Gastroesophageal sphincter (tissue), 4 donors: ENCODE data around the gene DDX10. TPM values are rescaled to one million over a fixed set of nuclear protein-coding genes. Genes with fewer than 3 reads are reported as not detected.

Experiments
- ATAC-seq: fragments of 150-250 bp; one replicate; pipeline ENCODE4 v1.9.1; 2016; ENCODE audit warnings: mild to moderate bottlenecking, moderate library complexity
- H3K27ac ChIP-seq, 4 donors: fragments of 200-600 bp; sonication (generic) in 3 of 4; 1 replicate in 3 of 4; 2 replicates in 1 of 4; pipeline ENCODE4 v1.5.1; 2016 to 2019
- H3K27me3 ChIP-seq: fragments of 200-600 bp; sonication (generic); one replicate; pipeline ENCODE4 v1.5.1; 2019
- H3K36me3 ChIP-seq, 2 donors: fragments of 200-600 bp; sonication (generic); one replicate each; pipeline ENCODE4 v1.5.1; 2019; ENCODE audit warnings: control low read depth in 1 of 2
- H3K4me1 ChIP-seq, 3 donors: fragments of 200-600 bp; sonication (generic); 1 replicate in 2 of 3; 2 replicates in 1 of 3; pipeline ENCODE4 v1.5.1; 2016 to 2019; ENCODE audit warnings: control low read depth in 2 of 3
- H3K4me3 ChIP-seq, 2 donors: fragments of 200-600 bp; sonication (generic); one replicate each; pipeline ENCODE4 v1.5.1; 2019; ENCODE audit warnings: mild to moderate bottlenecking in 1 of 2, moderate library complexity in 1 of 2
- H3K9me3 ChIP-seq, 3 donors: fragments of 200-600 bp; sonication (generic); one replicate each; pipeline ENCODE4 v1.5.1; 2017 to 2019; ENCODE audit warnings: control low read depth in 2 of 3
- EP300 ChIP-seq: sonication (generic); formaldehyde crosslinking; IDR thresholded peaks from one replicate; pipeline ENCODE4 v1.6.1; 2017; ENCODE audit warnings: antibody characterized with exemption, mild to moderate bottlenecking
- POLR2A ChIP-seq, 2 donors: fragments of 450-650 bp; IDR thresholded peaks; one replicate each; pipeline ENCODE4 v1.6.1; 2017; ENCODE audit warnings: antibody characterized with exemption in 2 of 2, mild to moderate bottlenecking in 2 of 2, moderate library complexity in 1 of 2
- POLR2AphosphoS5 ChIP-seq: sonication (generic); formaldehyde crosslinking; IDR thresholded peaks from one replicate; pipeline ENCODE4 v1.6.1; 2017; ENCODE audit warnings: antibody characterized with exemption
- WGBS, 2 donors: methylation state at CpG; one replicate each; pipeline ENCODE4 v1.1.5; 2018; ENCODE audit warnings: low coverage in 1 of 2; 5-methylcytosine and 5-hydroxymethylcytosine counted together
- total RNA-seq, 4 donors: library from RNA; depleted of rRNA; stranded (reverse); fragments of >200 nt; gene quantifications; one replicate each; pipeline ENCODE4 v1.1.0, GENCODE V29; 2016
- TF ChIP-seq, protein P1 (sequence below), 4 experiments: fragments of 200-600 bp in 2 of 4; fragments of 450-650 bp in 2 of 4; sonication (generic) in 1 of 4; IDR thresholded peaks; one replicate each; pipeline ENCODE4 v1.5.1; 2017 to 2019; ENCODE audit warnings: antibody characterized with exemption in 4 of 4, mild to moderate bottlenecking in 2 of 4, moderate library complexity in 2 of 4

DDX10 gene
- total RNA-seq, 4 donors from 2014 or later, result 16.3 to 44.8 (median 22.5) TPM

DNA sequence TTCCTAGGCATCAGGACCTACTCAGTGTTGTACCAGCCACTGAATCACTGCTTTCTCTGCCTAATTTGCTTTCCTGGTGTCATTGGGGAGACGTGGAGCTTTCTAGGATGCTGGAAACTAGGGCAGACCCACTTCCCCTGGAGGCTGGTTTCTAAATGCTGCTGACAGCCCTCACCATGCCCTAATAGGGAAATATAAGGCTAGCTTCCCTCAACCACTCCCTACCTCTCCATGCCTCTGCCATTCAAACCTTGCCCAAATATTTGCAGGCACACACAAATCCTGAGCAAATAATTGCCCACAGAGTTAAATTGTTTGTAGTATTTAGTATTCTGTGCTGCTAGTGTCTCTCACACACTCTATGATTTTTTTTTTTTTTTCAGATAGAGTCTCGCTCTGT lies 310.2 kb downstream of the DDX10 start:
- Histone ChIP-seq H3K27ac (no peak overlapping the region), H3K36me3 (no peaks in the 10 kb centered on the region), H3K9me3 (no peaks in the 10 kb centered on the region), H3K4me1 (no peaks in the 10 kb centered on the region), H3K4me3 (no peak overlapping the region), H3K27me3 (no peaks in the 10 kb centered on the region)
- TF ChIP-seq POLR2A (IDR thresholded peaks at IDR 0.05), result no peak
- TF ChIP-seq, protein P1, sequence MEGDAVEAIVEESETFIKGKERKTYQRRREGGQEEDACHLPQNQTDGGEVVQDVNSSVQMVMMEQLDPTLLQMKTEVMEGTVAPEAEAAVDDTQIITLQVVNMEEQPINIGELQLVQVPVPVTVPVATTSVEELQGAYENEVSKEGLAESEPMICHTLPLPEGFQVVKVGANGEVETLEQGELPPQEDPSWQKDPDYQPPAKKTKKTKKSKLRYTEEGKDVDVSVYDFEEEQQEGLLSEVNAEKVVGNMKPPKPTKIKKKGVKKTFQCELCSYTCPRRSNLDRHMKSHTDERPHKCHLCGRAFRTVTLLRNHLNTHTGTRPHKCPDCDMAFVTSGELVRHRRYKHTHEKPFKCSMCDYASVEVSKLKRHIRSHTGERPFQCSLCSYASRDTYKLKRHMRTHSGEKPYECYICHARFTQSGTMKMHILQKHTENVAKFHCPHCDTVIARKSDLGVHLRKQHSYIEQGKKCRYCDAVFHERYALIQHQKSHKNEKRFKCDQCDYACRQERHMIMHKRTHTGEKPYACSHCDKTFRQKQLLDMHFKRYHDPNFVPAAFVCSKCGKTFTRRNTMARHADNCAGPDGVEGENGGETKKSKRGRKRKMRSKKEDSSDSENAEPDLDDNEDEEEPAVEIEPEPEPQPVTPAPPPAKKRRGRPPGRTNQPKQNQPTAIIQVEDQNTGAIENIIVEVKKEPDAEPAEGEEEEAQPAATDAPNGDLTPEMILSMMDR (IDR thresholded peaks at IDR 0.05), result no peak
- TF ChIP-seq EP300, result no peak
- TF ChIP-seq POLR2AphosphoS5, result no peak
- WGBS, 2 donors, result 61% methylated on average over 2 of the region's 2 CpGs
- no peak for ATAC-seq

DNA sequence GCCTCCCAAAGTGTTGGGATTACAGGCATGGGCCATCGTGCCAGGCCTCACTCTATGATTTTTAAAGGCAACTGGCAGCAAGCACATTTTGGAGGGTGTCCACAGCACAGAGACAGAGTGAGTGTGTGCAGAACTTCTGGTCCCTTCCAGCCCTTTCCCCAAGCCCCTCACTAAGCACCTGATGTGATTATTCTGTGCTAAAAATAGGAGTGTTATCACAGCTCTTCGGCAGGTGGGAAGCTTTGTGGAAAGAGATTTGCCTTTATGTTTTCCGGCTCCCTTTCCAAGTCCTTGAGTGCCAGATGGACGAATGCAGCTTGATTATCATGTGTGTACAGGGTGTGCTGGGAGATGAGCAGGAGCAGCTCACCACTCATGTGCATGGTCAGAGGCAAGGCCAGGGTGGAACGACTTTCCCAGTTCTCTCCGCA lies 310.8 kb downstream of the DDX10 start:
- Histone ChIP-seq H3K9me3 (no peaks in the 10 kb centered on the region), H3K4me3 (no peak overlapping the region), H3K36me3 (no peaks in the 10 kb centered on the region), H3K27me3 (no peaks in the 10 kb centered on the region), H3K4me1 (no peaks in the 10 kb centered on the region), H3K27ac (no peak overlapping the region)
- no peak for ATAC-seq
- TF ChIP-seq POLR2AphosphoS5 (no peak), POLR2A (IDR thresholded peaks at IDR 0.05) (no peak), EP300 (no peak)
- TF ChIP-seq, protein P1 (IDR thresholded peaks at IDR 0.05), result no peak
- WGBS, 2 donors, result 40 to 57% methylated on average over 5 of the region's 6 CpGs

DNA sequence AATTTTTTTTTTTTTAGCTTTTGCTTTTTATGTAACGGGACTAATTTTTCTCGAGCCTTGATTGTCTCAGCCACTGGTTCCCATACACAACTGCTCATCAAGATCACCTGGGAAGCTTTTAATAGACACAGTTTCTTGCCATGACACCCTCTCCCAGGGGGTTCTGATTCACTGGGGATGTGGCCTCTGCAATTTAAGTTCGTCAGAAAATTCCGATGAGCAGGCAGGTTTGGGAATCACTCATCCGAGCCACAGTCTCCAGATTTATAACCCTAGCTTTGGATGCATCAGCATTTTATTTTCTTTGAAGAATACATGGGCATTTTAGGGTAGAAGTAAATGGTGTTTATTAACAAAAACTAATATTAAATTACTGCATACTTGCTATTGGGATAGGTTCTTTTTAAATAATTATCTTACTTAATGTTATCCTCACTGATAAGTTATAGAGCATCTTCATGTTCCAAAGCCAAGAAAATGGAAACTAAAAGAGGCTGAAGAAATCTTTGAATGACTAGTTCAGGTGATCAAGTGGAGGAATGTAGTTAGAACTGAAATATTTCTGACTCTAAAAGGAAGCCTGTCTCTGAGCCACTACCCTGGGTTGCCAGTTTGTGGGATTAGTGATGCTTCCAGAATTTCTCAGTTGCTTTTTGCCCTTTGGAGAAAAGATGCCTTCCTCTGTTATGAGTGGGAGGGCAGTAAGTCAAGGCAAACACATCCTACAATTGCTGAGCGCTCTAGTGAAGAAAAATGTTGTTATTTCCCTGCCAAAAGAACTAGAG lies 319.0 kb downstream of the DDX10 start:
- H3K27ac ChIP-seq, result peak overlapping the region in 1 of 4 donors; percentile 60

DNA sequence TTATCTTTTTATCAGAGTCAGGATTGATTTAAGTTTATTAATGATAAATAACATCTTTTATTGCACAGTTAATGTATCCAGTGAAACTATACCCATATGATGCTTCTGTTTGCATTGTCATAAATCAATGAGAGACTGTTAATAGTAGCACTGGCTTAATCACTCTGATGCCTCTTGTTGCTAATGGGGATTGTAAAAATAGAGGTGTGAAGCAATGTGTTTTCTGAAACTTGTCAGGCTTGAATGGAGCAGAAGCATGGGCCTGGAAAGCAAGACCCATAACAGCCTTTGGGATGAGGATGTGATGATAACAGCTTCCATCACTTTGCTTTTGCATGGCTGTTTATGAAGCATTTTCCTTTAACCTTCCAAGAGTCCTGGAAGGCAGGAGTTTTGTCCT lies 319.7 kb downstream of the DDX10 start:
- Histone ChIP-seq H3K36me3 (no peaks in the 10 kb centered on the region), H3K27me3 (no peaks in the 10 kb centered on the region), H3K4me3 (no peak overlapping the region), H3K4me1 (peaks cover 8 to 26% (median 13%) of the 10 kb centered on the region in 3 donors), H3K27ac (peak overlapping the region in 3 of 4 donors; percentile 7 to 60 (median 8)), H3K9me3 (no peaks in the 10 kb centered on the region)
- TF ChIP-seq EP300 (no peak), POLR2AphosphoS5 (no peak), POLR2A (IDR thresholded peaks at IDR 0.05) (no peak)
- TF ChIP-seq, protein P1 (IDR thresholded peaks at IDR 0.05), result no peak
- no peak for ATAC-seq

More for the DNA sequence above, 319.0 kb downstream of the DDX10 start:
- 53 to 57% methylated on average over 6 of the region's 6 CpGs for WGBS, 2 donors
- no peaks in the 10 kb centered on the region for H3K27me3 ChIP-seq
- H3K4me1 ChIP-seq, result peaks cover 8 to 26% (median 13%) of the 10 kb centered on the region in 3 donors
- no peak overlapping the region for H3K4me3 ChIP-seq
- no peak for TF ChIP-seq EP300
- TF ChIP-seq POLR2A (IDR thresholded peaks at IDR 0.05), result no peak
- no peak for TF ChIP-seq POLR2AphosphoS5
- TF ChIP-seq, protein P1 (IDR thresholded peaks at IDR 0.05), result no peak
- H3K36me3 ChIP-seq, result no peaks in the 10 kb centered on the region
- ATAC-seq, result no peak
- no peaks in the 10 kb centered on the region for H3K9me3 ChIP-seq
